GM12873 (cell line): ENCODE data around the gene MYLK4.

Source experiments
- CTCF ChIP-seq: IDR thresholded peaks from 2 replicates; pipeline ENCODE4 v1.5.1; 2012; ENCODE audit warnings: low read depth, mild to moderate bottlenecking, moderate library complexity, low read length, control low read depth; ENCODE audit not compliant: insufficient read depth; ENCODE audit errors: missing control alignments

Gene MYLK4

DNA sequence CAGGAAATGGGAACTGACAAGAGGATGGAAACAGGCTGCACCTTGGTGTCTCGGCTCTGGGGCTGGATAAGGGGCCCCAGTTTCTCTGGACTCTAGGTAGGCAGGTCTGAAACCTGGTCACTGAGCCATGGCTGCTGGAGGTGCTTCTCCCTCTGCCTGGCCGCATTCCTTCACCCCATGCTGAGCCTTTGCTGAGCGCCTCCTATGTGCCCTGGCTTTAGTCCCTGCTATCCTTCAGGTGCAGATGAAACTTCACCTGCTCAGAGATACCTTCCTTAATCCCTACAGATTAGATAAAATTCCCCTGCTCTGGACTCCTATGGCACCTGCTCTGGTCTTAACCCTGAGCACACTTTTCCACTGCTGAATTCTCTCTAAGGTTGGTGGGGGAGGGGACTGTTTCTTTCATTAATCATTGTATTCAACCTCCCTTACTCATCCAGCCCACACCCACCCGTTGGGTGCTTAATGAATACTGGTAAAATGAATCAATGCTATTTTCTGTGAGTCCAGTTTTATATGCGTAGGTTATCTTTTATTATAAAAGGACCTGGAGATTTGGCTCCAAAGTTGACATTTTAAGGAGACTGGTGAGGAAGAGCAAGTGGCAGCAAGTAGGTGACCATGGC lies 19.3 kb downstream of the MYLK4 start:
- TF ChIP-seq CTCF, result no peak

- no peak for TF ChIP-seq CTCF
Measured at GRCh38 chr6:2730353-2731107, 20.2 kb downstream of the MYLK4 start.

- no peak for TF ChIP-seq CTCF
Measured at GRCh38 chr6:2729921-2730320, 20.8 kb downstream of the MYLK4 start.

GRCh38 chr6:2725999-2726567 lies 24.6 kb downstream of the MYLK4 start:
- TF ChIP-seq CTCF, result no peak

DNA sequence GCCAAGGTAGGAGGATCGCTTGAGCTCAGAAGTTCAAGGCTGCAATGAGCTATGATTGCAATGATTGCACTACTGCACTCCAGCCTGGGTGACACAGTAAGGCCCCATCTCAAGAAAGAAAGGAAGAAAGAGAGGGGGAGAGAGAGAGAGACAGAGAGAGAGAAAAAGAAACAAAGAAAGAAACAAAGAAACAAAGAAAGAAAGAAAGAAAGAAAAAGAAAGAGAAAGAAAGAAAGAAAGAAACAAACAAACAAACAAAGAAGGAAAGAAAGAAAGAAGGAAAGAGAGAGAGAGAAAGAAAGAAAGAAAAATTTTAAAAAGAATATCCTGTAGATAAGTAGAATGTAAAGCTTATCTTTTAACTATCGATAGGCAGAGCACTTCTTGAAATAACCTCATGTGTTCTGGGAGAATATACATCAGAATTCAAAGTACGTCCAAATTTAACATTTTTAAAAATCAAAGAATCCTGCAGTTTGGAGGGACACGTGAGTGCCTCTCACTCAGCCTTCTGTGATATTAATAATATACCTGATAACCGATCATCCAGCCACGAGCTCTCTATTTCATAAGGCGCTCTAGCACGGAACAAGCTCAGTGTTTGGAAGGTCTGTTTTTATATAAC lies 25.2 kb downstream of the MYLK4 start:
- no peak for TF ChIP-seq CTCF

DNA sequence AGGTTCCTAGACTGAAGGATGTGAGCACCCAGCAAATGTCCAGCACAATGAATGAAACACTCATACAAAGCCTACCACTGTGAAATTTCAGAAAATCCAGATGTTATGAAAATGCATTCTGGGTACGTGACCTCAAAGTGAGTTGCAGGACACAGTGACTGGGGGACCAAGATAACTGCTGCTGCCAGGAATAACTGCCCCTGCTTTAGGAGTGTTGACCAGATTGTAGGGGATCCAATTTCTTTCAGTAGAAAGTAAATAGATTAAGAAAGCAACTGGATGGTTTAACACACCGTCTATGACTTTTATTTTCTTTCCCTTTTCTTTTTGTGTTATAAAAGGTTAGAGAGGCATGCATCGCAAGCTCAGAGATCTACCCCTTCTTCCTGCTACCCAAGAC lies 29.5 kb downstream of the MYLK4 start:
- TF ChIP-seq CTCF, result no peak

DNA sequence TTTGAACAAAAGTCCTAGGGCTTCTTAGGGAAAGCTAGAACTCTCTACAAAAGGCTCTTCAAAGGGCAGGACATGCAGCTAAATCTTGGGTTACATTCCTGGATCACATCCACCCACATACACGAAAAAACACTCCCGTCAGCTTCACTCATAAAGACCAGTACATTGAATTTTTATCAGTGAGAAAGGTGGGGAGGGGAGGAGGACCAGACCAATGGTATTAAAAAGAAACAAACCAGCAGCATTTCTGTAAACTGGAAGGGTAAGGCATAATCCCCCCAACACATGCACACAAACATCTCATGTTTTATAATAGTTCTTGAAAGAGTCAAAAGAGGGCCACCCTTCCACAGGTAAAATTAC lies 31.6 kb downstream of the MYLK4 start:
- TF ChIP-seq CTCF, result no peak
